Measurements from ENCODE around the gene ST6GALNAC5. TPM values are rescaled to one million over a fixed set of nuclear protein-coding genes. Genes with fewer than 3 reads are reported as not detected.
A peak's percentile ranks its signal among the peaks of the same experiment; 100 is the strongest.

ST6GALNAC5 gene
- total RNA-seq, 1 donor from 2014 or later = 0.26 TPM

DNA sequence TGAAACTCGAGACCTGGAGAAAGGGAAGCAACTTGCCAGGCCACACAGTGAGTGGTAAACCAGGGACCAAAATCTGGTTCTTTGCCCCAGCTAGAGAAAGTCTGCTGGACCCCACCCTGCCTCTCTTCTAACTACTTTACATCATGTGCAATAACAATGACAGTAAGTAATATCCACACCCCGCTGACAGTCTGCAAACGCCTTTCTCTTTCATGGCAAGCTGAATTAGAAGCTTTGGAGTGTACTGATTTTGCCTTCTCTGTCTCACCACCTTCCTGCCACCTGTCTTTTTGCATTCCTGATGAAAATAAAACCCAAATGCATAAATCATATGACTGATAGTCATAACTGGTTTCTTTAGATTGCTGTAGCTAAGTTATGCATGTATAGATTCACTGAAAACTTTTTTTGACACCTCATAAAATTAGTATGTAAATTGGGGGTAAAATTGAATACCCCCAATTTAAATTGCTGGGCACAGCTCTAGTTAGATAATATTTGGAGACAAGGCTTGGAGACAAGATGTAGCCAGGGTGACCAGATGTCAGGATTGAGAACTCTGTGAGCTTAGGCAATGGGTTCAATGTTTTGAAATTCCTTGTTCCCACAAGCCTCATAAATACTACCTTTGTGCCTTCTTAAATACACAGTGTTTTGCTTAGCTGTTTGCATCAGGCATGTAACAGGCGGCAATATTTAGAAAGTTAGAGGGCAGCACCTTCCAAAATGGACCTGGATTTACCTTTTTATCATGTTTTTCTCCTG, 73.5 kb downstream of the ST6GALNAC5 start:
- H3K36me3 ChIP-seq (ENCODE audit: control insufficient read depth, insufficient read depth, low read length) = no peaks in the 10 kb centered on the region
- TF ChIP-seq, protein P1, sequence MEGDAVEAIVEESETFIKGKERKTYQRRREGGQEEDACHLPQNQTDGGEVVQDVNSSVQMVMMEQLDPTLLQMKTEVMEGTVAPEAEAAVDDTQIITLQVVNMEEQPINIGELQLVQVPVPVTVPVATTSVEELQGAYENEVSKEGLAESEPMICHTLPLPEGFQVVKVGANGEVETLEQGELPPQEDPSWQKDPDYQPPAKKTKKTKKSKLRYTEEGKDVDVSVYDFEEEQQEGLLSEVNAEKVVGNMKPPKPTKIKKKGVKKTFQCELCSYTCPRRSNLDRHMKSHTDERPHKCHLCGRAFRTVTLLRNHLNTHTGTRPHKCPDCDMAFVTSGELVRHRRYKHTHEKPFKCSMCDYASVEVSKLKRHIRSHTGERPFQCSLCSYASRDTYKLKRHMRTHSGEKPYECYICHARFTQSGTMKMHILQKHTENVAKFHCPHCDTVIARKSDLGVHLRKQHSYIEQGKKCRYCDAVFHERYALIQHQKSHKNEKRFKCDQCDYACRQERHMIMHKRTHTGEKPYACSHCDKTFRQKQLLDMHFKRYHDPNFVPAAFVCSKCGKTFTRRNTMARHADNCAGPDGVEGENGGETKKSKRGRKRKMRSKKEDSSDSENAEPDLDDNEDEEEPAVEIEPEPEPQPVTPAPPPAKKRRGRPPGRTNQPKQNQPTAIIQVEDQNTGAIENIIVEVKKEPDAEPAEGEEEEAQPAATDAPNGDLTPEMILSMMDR (IDR thresholded peaks at IDR 0.05; ENCODE audit: insufficient read depth, low read length, severe bottlenecking) = no peak
- no peak for FAIRE-seq
- no peak overlapping the region for H3K4me3 ChIP-seq (ENCODE audit: low read depth, low read length)
- DNase-seq (ENCODE audit: low read depth) = no peak
- H3K27me3 ChIP-seq (ENCODE audit: control insufficient read depth, insufficient read depth, low read length) = no peaks in the 10 kb centered on the region

DNA sequence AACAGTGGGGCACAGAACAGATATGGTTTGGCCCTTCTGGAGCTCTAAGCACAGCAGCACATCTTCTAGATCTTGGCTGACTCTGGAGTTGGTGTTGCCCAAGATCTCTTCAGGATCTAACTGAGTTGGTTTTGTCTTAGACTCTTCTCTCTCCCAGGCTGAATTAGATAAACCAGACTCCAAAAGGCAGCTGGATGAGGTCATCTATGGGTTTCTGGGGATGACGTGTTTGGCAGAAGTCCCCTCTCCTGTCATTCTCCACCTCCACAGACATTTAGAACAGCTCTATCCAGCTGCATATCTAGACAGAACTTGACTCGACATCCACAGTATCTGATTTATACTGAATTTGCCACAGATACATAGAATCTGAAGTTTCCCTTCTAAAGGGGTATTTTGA, 75.3 kb downstream of the ST6GALNAC5 start:
- FAIRE-seq (no peak), DNase-seq (ENCODE audit: low read depth) (no peak)
- Histone ChIP-seq H3K36me3 (ENCODE audit: control insufficient read depth, insufficient read depth, low read length) (no peaks in the 10 kb centered on the region), H3K4me3 (ENCODE audit: low read depth, low read length) (no peak overlapping the region), H3K27me3 (ENCODE audit: control insufficient read depth, insufficient read depth, low read length) (no peaks in the 10 kb centered on the region)
- TF ChIP-seq, protein P1 (IDR thresholded peaks at IDR 0.05; ENCODE audit: insufficient read depth, low read length, severe bottlenecking) = no peak

DNA sequence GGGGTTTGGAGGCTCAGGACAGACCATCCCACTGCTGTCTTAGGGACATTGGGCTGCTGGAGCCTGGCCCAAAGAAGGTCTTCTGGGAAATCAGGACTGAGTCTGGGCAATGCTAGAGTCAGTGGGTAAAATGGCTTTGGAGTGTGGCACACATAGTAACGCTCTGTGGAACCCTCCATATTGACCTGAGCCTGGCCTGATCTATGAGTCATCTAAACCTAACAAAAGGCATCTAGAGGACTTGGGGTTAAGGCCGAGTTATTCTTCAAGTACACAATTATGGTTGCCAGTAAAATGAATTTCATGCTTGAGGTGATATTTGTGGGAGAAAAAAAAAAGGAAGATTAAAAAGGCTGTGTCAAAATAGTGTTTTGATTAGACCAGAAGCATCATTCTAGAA, 77.7 kb downstream of the ST6GALNAC5 start:
- Histone ChIP-seq H3K36me3 (ENCODE audit: control insufficient read depth, insufficient read depth, low read length) (no peaks in the 10 kb centered on the region), H3K27me3 (ENCODE audit: control insufficient read depth, insufficient read depth, low read length) (no peaks in the 10 kb centered on the region), H3K4me3 (ENCODE audit: low read depth, low read length) (no peak overlapping the region)
- TF ChIP-seq, protein P1 (IDR thresholded peaks at IDR 0.05; ENCODE audit: insufficient read depth, low read length, severe bottlenecking) = no peak
- DNase-seq (ENCODE audit: low read depth) = no peak
- FAIRE-seq = no peak

DNA sequence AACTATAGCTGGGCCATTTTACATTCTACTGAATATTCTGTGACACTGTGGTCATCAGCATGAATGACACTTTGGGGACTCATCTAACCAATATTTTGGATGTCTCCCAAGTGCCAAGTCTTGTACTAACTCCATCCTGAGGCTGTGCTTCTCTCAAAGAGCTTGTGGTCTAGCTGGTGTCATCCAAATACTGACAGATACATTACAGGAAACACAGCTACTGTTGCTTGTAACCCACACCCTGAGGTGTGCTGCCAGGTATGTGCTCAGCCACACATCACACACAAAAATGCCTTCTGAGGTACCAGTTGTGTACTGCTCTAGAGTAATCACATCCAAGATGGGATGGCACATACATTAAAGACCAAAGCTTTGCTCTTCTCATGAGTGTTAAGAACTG, 81.6 kb downstream of the ST6GALNAC5 start:
- FAIRE-seq (no peak), DNase-seq (ENCODE audit: low read depth) (no peak)
- no peaks in the 10 kb centered on the region for H3K36me3 ChIP-seq (ENCODE audit: control insufficient read depth, insufficient read depth, low read length)
- H3K4me3 ChIP-seq (ENCODE audit: low read depth, low read length) = no peak overlapping the region
- H3K27me3 ChIP-seq (ENCODE audit: control insufficient read depth, insufficient read depth, low read length) = no peaks in the 10 kb centered on the region
- TF ChIP-seq, protein P1 (IDR thresholded peaks at IDR 0.05; ENCODE audit: insufficient read depth, low read length, severe bottlenecking) = no peak

DNA sequence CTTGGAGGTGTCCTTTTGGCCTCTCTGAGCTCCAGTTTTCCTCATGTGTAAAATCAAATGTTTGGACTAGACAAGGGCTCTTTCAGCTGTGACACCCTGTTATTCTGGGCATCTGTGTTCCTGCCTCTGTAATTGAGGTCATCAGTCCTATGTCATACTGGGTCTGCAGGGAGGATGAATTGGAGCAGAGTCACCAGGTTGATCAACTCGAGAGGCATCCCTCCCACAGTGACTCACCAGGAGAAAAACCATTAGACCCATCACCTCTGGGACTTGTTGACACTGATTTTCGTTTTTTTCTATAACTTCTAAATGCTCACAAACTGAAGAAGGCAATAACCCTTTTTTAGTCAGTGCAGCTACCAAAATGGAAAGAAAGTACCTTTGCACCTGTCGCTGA, 82.2 kb downstream of the ST6GALNAC5 start:
- FAIRE-seq (no peak), DNase-seq (ENCODE audit: low read depth) (peak; percentile 52)
- no peaks in the 10 kb centered on the region for H3K36me3 ChIP-seq (ENCODE audit: control insufficient read depth, insufficient read depth, low read length)
- TF ChIP-seq, protein P1 (IDR thresholded peaks at IDR 0.05; ENCODE audit: insufficient read depth, low read length, severe bottlenecking) = no peak
- H3K27me3 ChIP-seq (ENCODE audit: control insufficient read depth, insufficient read depth, low read length) = no peaks in the 10 kb centered on the region
- no peak overlapping the region for H3K4me3 ChIP-seq (ENCODE audit: low read depth, low read length)

DNA sequence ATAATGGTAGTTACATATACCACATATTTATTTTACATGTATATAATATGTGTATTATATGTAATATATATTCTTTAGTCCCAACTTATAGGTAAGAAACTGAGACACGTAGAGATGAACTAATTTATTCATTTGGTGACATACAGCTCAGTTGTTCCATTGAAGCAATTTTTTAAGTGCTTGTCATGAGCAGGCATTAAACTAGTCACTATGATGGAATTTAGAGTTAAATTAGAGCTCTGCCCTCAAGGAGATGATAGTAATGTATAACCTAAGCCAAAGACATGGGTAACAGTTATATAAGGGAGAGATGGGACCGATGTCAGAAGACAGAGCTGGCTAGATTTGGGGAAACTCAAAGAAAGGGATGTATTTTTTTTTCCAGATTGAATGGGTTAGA, 83.0 kb downstream of the ST6GALNAC5 start:
- TF ChIP-seq, protein P1 (IDR thresholded peaks at IDR 0.05; ENCODE audit: insufficient read depth, low read length, severe bottlenecking) = no peak
- no peaks in the 10 kb centered on the region for H3K27me3 ChIP-seq (ENCODE audit: control insufficient read depth, insufficient read depth, low read length)
- no peak overlapping the region for H3K4me3 ChIP-seq (ENCODE audit: low read depth, low read length)
- DNase-seq (ENCODE audit: low read depth) = peak; percentile 5
- no peak for FAIRE-seq
- H3K36me3 ChIP-seq (ENCODE audit: control insufficient read depth, insufficient read depth, low read length) = no peaks in the 10 kb centered on the region
